GM19238 (cell line): ENCODE data around the gene OR4D1.
"Not testable (repeated sequence)": the region's sequence is repeated elsewhere in the genome, so short reads cannot be mapped to it uniquely, and the experiment has no call there.

Experiments used
- DNase-seq: peaks from one replicate; pipeline ENCODE4 v3.0.0; 2011; ENCODE audit warnings: low spot score; ENCODE audit not compliant: insufficient read length

Gene OR4D1

DNA sequence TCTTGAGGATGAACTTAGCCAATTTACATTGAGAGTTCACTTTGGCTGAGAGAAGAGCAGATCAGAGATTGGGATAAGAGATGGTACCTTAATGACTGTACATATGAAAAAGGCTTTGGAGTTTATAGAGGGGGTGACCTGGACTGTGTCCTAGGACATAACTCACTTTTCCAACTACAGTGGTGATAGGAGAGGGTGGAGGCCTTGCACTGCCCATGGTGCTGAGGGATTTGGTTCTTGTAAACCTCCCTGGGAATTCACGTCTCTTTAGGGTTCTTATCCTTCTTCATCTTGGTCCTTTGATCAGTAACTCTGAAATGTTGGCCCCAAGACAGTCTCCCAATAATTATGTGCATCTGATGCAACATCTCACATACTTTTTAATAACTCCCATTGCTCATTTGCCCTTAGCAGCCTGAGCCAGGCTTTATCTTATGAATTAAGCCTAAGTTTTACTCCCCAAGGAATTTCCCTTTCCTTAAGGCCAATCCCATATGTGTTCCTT, at the start of gene OR4D1:
TSS of gene OR4D1 (plus strand) at position 455 of the 505 bp plus-strand sequence. CDS start 6,770 bp downstream, outside the sequence.
- DNase-seq = no peak

DNA sequence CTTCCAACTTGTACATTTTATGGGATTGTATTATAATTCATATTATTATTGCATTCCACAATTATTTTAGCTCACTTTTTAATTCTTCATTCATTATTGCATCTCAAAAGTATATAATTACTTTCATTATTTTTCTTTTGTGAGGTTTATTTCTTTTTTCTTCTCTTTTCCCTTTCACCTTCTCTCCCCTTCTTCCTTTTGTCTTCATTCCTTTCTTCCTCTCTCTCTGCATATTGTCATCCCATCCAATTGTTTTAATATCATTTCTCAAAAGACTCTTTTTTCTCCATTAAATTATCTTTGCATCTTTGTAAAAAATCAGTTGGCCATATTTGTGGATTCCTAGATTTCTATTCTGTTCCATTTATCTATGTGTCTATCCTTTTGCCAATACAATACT, 47.7 kb upstream of the OR4D1 start:
- DNase-seq = no peak

DNA sequence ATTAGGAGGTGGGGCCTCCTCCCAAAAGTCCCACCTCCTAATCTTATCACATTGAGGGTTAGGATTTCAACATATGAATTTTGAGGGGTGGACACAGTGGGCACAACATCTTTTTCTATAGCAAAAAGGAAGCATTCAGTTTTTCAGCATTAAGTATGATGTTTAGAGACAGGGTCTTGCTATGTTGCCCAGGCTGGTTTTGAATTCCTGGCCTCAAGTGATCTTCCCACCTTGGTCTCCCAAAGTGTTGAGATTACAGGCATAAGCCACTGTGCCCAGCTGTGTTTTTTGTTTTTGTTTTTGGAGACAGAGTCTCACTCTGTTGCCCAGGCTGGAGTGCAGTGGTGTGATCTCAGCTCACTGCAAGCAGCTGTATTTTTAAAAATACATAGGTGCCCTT, 46.3 kb upstream of the OR4D1 start:
- DNase-seq = not testable (repeated sequence)

DNA sequence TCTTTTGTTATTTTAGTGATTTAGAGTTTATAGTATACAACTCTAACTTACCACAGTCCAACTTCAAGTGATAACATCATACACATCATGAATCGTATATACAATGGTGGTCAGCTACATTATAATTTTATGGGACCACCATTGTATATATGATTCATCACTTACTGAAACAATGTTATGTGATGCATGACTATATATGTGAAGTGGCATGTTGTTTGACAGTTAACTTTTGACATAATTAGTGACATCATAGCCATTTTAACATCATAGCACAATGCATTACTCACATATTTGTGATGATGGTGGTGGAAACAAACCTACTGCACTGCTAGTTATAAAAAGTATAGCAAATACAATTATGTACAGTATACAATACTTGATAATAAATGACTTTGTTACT, 43.1 kb upstream of the OR4D1 start:
- no peak for DNase-seq

DNA sequence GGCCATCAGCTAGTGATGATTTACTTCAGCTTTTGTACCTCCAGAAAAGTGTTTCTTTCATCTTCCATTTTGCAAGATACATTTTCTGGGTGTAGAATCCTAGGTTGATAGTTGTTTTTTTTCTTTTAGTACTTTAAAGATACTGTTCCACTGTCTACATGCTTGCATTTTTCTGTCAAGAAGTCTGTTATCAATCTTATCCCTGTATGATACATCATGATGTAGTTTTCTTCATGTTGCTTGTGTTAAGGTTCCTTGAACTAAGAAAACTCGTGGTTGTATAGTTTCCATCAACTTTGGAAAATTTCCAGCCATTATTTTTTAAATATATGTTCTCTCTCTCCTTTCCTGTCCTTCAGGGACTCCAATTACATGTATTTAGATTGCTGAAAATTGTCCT, 40.9 kb upstream of the OR4D1 start:
- DNase-seq = no peak

DNA sequence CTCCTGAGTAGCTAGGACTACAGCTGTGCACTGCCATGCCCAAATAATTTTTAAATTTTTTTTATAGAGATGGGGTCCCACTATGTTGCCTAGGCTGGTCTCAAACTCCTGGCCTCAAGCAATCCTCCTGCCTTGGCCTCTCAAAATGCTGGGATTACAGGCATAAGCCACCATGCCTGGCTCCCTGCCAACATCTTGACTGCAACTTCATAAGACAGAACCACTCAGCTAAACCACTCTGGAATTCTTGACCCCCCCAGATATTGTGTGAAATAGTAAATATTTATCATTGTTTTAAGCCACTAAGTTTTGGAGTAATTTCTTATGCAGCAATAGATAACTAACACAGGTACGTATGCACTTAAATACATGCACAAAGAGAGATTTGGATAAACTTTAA, 39.0 kb upstream of the OR4D1 start:
- no peak for DNase-seq

DNA sequence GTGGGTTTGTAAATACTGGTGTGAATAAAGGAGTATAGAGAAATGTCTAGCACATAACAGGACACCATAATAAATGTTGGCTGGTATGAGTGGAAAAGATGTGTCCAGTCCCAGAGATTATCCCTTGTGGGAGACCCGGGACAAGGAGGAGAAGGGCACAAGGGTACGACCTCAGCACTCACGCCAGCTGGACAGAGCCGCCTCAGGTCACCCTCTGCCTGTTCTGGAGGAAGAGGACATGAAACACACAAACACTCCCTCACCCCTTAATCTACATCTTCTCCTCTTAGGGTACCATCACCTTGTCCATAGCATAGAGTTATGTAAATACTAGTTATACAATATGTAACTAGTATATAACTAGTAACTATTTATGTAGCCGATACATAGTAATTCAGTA, 38.2 kb upstream of the OR4D1 start:
- DNase-seq = no peak

DNA sequence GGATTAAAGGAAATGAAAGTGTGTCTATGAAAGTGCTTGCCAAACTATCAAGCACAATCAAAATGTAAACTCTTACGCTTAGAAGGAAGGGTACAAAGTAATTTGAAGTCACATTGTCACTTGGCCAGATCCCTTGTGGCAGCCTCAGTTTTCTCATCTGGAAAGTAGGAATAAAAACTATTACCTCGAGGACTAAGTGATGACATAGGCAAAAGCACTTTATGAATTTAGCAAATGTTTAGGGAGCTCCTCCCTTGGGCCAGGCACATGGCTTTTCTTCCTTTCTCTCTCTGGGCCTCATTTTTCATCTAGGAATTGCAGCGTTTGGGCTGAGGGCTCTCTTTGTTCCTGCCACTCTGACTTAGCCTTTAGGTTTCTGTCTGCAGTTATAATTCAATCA, 36.5 kb upstream of the OR4D1 start:
- no peak for DNase-seq

DNA sequence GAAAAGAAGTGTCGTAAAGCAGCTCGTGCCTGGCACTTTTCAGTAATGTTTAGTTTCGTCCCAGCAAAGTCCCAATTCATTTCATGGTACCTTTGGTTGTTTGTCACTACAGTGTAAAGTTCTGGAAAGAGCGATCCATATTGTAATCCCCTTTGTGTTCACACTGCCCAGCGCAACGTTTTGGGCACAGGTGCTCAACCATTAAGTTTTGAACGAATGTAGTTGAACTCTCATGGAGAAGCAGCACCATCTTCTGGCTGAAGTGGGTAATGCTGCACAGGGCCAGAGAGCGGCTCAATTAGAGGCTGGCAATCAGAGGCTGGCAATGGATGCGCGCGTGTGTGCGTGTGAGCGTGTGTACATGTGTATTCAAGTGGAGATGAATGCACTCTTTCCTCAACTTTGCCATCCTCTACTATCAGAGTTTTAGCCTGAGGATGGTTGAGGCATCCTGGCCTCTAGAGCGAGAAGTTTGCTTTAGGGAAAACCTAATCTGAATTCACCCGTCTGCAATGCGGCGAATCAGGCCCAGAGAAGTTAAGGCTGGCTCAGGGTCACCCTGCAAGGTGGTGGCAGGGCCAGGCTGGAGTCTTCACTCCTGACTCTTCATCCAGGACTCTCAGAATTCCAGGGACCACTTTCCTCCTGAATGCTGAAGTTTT, 35.1 kb upstream of the OR4D1 start:
- DNase-seq = peak; percentile 34

DNA sequence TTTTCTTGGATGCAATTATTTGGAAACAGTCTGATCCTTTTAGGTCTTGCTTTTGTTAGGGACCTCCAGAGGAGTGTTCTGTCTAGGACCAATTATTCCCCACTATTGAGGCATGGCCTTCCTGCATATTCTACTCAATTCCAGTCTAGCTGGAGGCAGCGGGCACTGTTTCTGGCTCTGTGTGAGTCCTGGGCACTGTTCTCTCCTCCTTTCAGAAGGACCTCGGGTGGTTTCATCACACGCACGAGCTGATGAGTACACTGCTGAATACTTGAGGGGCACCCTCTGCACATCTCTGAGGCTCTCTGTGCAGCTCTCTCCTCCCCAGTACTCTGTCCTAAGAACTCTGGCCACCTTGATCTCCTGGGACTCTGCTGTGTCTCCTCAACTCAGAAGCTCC, 34.2 kb upstream of the OR4D1 start:
- DNase-seq = no peak

DNA sequence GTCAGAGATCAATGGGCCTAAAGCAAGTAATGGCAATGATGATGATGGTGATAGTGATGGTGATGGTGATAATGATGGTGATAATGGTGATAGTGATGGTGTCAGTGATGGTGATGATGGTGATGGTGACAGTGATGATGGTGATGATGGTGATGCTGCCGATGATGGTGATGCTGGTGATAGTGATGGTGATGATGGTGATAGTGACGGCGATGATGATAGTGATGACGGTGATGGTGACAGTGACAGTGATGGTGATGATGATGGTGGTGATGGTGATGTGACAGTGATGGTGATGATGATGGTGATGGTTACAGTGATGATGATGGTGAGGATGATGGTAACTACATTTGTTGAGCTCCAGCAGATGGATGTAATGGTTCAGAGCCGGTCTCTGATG, 30.8 kb upstream of the OR4D1 start:
- no peak for DNase-seq

DNA sequence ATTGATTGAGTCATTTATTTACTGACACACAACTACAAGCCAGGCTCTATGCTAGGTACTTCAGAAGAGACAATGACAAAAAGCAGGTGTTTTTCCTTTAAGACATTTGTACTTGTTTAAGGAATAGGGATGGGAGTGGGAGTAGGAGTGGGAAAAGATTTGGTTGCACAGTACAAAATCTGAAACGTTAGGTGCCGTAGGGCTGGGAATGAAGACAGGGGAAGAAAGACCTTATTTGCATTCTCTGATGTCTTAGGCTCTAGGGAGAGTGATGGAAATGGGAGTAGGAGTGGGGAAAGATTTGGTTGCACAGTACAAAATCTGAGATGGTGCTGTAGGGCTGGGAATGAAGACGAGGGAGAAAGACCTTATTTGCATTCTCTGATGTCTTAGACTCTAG, 28.7 kb upstream of the OR4D1 start:
- no peak for DNase-seq

DNA sequence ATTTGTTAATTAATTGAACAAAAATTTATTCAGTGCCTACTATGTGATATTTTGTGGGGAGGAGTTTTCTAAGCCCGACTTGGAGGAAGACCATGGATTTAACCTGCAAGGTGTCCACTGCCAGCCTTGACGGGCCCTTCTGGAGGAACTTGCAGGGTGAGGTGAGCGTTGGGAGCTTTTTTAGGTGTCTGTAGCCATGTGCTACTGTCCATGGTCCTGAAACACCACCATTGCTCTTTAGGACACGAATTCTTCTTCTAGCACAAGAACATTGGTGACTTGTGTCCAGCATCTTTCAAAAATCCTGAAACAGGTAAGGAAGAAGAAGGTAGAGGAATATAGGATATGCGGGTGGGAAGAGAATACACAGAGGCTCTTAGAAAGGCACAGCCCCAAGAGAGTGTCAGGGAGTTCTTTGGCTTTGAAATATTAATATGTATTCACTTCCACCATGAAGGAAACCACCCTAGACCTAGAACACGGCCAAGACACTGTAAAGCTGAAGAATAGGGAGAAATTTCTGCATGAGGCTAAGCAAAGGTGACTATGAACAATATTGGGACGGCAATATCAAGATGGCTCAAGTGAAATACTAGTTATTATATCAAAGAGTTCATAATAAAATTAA, 27.9 kb upstream of the OR4D1 start:
- no peak for DNase-seq

DNA sequence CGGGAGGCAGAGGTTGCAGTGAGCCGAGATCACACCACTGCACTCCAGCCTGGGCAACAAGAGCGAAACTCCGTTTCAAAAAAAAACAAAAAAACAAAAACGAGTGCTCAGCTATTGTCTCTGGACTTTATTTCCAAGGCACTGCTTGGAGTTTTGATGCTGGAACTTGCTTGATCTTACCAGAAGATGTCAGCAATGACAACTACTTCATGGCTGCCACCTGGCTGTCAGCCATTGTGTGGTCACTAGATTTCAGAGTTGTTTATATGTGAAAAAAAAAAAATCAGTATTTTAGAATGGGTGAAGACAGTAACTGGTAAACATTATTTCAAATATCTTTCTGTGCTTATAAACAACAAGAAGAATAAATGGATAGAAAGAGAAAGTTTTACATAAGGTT, 26.3 kb upstream of the OR4D1 start:
- DNase-seq = no peak

DNA sequence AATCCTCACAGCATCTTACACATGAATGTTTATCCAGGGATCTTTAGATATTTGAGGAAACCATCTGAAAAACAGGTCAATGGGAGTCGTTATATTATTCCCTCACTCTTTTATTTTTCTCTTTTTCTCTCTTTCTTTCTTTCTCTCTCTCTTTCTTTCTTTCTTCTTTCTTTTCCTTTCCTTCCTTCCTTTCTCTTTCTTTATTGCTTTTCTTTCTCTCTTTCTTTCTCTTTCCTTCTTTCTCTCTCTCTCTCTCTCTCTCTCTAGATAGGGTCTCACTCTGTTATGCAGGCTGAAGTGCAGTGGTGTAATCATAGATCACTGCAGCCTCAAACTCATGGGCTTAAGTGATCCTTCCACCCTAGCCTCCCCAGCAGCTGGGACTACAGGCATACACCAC, 20.3 kb upstream of the OR4D1 start:
- DNase-seq = no peak

DNA sequence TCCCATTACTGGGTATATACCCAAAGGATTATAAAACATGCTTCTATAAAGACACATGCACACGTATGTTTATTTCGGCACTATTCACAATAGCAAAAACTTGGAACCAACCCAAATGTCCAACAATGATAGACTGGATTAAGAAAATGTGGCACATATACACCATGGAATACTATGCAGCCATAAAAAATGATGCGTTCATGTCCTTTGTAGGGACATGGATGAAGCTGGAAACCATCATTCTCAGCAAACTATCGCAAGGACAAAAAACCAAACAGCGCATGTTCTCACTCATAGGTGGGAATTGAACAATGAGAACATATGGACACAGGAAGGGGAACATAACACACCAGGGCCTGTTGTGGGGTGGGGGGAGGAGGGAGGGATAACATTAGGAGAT, 15.5 kb upstream of the OR4D1 start:
- not testable (repeated sequence) for DNase-seq

DNA sequence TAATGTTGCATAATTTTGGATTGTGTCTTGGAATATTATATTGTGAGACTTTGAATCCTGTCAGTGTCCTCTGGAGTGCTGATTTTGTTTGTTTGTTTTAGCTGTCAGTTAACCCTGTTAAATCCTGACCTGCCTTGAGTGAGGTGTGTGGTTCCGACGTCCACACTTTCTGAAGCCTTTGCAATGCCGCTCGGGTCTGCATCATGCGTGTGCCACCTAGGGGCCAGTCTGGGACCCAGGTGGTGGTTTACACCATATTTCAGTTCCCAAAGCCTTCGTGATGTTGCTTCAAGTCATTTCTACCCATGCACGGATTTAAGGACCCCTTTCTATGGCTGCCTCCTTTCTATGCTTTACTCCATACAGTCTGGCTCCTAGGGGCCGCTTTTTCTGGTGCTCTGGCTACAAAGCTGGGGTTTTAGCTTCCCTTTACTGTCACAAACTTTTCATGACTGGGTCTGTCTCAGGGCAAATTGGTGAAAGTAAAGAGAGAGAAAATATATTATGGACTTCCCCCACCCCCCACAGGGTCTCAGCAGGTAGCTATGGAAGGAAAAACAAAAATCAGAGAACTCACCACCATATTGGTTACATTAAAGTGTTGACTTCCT, 11.4 kb upstream of the OR4D1 start:
- no peak for DNase-seq

DNA sequence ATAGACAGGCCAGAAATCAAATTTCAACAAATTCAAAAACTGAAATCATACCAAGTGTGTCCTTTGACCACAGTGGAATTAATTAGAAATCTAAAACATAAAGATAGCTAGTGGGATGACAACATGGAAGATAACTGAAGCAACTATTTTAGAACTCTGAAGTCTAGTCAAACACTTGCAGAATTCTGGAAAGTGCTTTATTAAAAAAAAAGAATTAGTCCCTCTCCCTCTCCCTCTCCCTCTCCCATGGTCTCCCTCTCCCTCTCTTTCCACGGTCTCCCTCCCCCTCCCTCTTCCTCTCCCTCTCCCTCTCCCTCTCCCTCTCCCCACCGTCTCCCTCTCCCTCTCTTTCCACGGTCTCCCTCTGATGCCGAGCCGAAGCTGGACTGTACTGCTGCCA, 6.7 kb upstream of the OR4D1 start:
- no peak for DNase-seq

DNA sequence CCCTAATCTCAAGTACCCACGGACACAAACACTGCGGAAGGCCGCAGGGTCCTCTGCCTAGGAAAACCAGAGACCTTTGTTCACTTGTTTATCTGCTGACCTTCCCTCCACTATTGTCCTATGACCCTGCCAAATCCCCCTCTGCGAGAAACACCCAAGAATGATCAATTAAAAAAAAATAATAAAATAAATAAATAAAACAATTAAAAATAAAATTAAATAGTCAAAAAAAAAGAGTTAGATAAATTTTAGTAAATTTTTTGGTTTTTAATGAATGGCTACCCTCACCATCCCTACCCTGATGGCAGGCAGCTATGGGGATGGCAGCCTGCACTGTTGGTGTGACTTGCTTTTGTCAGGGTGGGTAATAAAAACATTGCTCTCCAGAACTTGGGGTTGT, 4.8 kb upstream of the OR4D1 start:
- not testable (repeated sequence) for DNase-seq

DNA sequence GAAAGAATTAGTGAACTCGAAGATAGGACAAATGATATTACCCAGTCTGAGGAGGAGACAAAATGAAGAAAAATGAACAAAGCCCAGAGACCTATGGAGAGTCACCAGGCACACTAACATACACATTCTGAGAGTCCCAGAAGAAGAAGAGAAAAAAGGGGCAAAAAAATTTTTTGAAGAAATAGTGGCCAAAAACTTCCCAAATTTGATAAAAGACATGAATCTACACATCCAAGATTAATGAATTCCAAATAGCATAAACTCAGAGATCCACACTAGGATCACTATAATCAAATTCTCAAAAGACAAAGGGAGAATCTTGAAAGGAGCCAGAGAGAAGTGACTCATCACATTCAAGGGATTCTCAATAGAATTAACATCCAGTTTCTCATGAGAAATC, 3.4 kb upstream of the OR4D1 start:
- DNase-seq = no peak

DNA sequence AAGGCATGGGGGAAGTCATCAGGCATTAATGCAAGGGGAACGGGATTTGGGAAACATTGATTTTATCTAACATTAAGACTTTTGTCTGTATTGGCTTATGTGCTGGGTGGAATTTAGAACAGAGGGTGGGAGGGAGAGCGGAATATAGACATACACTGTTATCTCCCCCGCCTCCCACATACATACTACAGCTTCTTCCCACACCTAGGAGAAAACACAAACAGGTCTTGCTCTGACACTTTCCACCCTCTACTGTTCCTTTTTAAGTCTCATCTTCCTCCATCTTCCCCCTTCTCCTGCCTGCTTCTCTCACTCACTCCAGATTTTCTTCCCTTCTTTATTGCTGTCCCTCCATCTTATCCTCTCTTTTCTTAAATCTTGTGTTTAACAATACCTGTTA, 425 bp downstream of the OR4D1 start:
- no peak for DNase-seq

DNA sequence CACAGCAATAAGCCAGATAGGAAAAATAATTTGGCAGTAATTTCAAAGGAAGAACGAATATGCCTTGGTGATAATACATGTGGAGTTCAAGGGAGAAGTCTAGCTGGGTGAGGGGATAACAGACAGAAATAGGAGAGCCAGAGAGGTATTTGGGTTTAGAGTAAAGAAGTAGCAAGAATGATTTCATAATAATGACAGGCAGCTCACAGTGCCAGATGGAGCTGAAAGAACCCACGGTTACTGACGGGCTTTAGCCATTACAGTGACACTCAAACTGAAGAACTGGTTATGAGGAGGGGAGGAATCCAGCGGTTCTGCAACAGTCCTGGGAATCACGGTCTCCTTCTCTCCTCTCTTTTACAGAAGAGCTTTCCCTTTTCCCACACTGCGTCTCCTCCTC, 2.2 kb downstream of the OR4D1 start:
- no peak for DNase-seq

DNA sequence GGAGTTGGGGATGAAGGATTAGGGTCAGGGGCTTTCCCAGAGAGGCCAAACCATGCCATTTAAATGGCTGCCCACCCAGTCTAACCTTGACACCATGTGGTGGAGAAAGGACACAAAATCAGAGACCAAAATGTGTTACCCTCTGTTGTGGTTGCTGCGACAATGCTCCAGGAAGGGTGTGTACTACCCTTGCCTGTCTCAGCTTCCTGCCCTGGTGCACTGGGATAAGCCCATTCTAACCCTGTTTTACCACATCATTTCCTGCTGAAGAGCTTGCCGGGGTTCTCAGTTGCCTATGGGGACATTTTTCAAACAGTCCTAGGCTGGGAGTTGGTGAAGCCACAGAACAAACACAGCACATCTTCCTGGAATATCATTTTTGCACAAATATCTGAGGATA, 4.9 kb downstream of the OR4D1 start:
- DNase-seq = no peak
